Neural cell (in vitro differentiated cells): ENCODE results near the gene PWP2.
"Not testable (repeated sequence)": the region's sequence is repeated elsewhere in the genome, so short reads cannot be mapped to it uniquely, and the experiment has no call there.

Experiments used
- CTCF ChIP-seq: fragments of 450-650 bp; IDR thresholded peaks from 2 replicates; pipeline ENCODE4 v1.5.1; 2014; ENCODE audit warnings: antibody characterized with exemption, mild to moderate bottlenecking, moderate library complexity; ENCODE audit not compliant: poor library complexity, severe bottlenecking
- EP300 ChIP-seq: fragments of 450-650 bp; conservative IDR thresholded peaks from 2 replicates; pipeline ENCODE4 v1.6.1; 2014; ENCODE audit warnings: antibody characterized with exemption, mild to moderate bottlenecking, moderate library complexity; ENCODE audit not compliant: poor library complexity, severe bottlenecking
- EZH2 ChIP-seq: fragments of 200-600, 300-800 bp; shearing (Covaris generic), sonication (generic); IDR thresholded peaks from 2 replicates; pipeline ENCODE4 v1.6.1; 2014; ENCODE audit warnings: antibody characterized with exemption, low read length, borderline replicate concordance, mild to moderate bottlenecking; ENCODE audit not compliant: insufficient read depth, poor library complexity, severe bottlenecking
- MXI1 ChIP-seq: fragments of 450-650 bp; conservative IDR thresholded peaks from 2 replicates; pipeline ENCODE4 v1.6.1; 2014; ENCODE audit warnings: antibody characterized with exemption, mild to moderate bottlenecking; ENCODE audit not compliant: poor library complexity, severe bottlenecking
- POLR2AphosphoS5 ChIP-seq: IDR thresholded peaks from 2 replicates; pipeline ENCODE4 v1.6.1; 2012
- RAD21 ChIP-seq: fragments of 450-650 bp; conservative IDR thresholded peaks from 2 replicates; pipeline ENCODE4 v1.6.1; 2014; ENCODE audit warnings: antibody characterized with exemption, mild to moderate bottlenecking, moderate library complexity
- SMC3 ChIP-seq: fragments of 450-650 bp; conservative IDR thresholded peaks from 2 replicates; pipeline ENCODE4 v1.6.1; 2014; ENCODE audit warnings: antibody characterized with exemption, mild to moderate bottlenecking, moderate library complexity; ENCODE audit not compliant: poor library complexity

DNA sequence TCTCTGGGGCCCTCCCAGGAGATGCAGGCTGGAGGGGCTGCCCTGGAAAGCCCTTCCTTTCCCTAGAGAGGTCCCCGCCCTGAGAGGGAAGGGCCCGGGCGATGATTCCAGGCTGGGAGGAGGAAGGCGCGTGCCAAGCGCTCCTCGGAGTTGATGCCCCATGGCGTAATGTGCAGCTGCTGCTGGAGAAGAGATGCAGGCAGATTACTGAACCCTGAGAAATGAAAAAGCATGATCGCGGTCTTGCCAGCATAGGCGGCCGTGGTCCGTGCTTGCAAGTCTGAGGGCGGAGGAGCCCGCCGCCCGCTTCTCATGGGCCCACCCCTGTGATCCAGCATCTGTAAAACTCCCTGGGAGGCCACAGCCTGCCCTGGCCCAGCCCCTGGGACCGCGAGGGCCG is 53.6 kb downstream of the PWP2 start:
- not testable (repeated sequence) for TF ChIP-seq CTCF, POLR2AphosphoS5, SMC3, RAD21, EP300, EZH2, MXI1
